Measurements from ENCODE around the gene ZCCHC7.
"Not testable (repeated sequence)": the region's sequence is repeated elsewhere in the genome, so short reads cannot be mapped to it uniquely, and the experiment has no call there.

Gene ZCCHC7

DNA sequence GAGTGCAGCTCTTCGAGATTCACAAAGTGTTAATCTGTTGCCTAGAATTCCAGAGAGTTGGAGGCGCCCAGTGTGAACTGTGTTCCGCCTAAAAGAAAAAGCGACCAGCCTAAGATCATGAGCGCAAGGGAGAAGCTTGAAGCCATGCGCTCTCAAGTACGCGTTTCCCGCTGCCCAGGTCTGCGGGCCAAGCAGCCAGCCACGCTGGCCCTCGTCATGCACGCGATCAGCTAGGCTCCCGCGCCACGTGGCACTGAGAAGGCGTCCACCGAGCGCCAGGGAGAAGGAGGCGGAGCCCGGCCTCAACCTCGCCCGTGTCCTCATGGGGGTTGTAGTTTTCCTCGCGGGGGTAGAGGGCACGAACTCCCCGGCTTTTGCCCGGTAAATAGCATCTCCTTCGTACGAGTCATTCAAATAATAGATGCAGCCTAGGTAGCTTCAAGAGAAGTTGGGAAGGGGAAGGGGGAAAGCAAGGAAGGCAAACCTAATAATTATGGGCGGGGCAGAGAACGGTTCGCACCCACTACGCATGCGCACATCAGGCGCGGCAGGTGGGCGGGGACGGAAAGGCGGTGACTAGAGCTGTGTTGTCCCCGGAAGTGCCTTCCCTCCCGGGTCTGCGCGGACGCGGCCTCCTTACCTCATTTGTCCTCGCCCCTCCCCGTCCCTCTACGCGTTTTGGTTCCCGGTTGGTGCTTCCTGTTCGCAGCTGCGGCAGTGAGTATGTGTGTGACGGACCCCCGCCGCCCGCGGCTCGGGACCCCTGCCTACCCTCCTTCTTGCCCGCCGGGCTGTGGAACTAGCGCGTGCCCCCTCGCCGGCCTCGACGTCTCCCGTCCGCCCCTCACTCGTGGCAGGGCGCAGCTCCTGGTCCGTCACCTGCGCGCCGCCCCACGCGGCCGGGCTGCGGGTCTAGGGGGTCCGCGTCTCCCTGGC lies at the start of gene ZCCHC7:
ZCCHC7 (plus strand) TSS at position 668 of the 936 bp plus-strand sequence.
- peak; percentile 95 for ATAC-seq (ENCODE audit: insufficient read depth, low read depth)
- TF ChIP-seq, protein P1, sequence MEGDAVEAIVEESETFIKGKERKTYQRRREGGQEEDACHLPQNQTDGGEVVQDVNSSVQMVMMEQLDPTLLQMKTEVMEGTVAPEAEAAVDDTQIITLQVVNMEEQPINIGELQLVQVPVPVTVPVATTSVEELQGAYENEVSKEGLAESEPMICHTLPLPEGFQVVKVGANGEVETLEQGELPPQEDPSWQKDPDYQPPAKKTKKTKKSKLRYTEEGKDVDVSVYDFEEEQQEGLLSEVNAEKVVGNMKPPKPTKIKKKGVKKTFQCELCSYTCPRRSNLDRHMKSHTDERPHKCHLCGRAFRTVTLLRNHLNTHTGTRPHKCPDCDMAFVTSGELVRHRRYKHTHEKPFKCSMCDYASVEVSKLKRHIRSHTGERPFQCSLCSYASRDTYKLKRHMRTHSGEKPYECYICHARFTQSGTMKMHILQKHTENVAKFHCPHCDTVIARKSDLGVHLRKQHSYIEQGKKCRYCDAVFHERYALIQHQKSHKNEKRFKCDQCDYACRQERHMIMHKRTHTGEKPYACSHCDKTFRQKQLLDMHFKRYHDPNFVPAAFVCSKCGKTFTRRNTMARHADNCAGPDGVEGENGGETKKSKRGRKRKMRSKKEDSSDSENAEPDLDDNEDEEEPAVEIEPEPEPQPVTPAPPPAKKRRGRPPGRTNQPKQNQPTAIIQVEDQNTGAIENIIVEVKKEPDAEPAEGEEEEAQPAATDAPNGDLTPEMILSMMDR (IDR thresholded peaks at IDR 0.05; ENCODE audit: borderline replicate concordance, extremely low read depth, low read length, poor library complexity, severe bottlenecking): no peak
- TF ChIP-seq EZH2 (IDR thresholded peaks at IDR 0.05; ENCODE audit: borderline replicate concordance, low read depth, low read length, severe bottlenecking): no peak
- H3K27me3 ChIP-seq (ENCODE audit: insufficient read depth, low read length, poor library complexity): no peaks in the 10 kb centered on the region

DNA sequence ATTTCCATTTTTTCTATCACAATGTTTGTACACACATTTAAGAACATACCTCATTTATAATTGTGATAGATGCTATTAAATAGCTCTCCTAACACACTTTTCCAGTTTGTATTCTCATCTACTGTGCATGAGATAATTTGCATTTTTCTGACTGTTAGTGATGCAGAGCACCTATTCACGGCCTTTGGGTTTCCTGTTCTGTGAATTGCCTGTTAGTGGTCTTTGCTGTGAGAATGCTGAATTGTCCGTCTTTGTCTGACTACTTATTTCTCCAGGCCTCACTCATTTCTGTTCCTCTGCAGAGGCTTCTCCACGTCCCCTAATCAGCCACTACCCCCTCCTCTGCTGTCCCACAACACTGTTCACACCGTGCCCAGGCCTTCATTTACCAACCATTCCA lies 45.6 kb upstream of the ZCCHC7 start:
- H3K4me1 ChIP-seq (ENCODE audit: insufficient read depth, low read length): peaks cover 10% of the 10 kb centered on the region

More for the DNA sequence above, at the start of gene ZCCHC7:
- Histone ChIP-seq H4K20me1 (ENCODE audit: insufficient read depth, low read length) (peaks cover 4% of the 10 kb centered on the region; the same call in 1 of the 2 replicates), H3K9me3 (ENCODE audit: insufficient read depth, low read length, severe bottlenecking) (no peaks in the 10 kb centered on the region), H3K27ac (ENCODE audit: low read length) (peak within 1 kb of the TSS; percentile 94), H3K9ac (ENCODE audit: low read depth, low read length) (peak within 1 kb of the TSS; percentile 84), H2AFZ (ENCODE audit: low read depth, low read length) (peak within 1 kb of the TSS; percentile 94), H3K4me2 (ENCODE audit: insufficient read depth, low read length) (peak within 1 kb of the TSS; percentile 70), H3K79me2 (ENCODE audit: insufficient read depth, low read length) (peaks cover 52% of the 10 kb centered on the region), H3K4me3 (ENCODE audit: low read depth in 1 of 2, low read length in 2 of 2) (peak within 1 kb of the TSS; percentile 75 to 93), H3K36me3 (ENCODE audit: insufficient read depth, low read length) (no peaks in the 10 kb centered on the region), H3K4me1 (ENCODE audit: insufficient read depth, low read length) (peaks cover 32% of the 10 kb centered on the region)
- DNase-seq: peak; percentile 95

DNA sequence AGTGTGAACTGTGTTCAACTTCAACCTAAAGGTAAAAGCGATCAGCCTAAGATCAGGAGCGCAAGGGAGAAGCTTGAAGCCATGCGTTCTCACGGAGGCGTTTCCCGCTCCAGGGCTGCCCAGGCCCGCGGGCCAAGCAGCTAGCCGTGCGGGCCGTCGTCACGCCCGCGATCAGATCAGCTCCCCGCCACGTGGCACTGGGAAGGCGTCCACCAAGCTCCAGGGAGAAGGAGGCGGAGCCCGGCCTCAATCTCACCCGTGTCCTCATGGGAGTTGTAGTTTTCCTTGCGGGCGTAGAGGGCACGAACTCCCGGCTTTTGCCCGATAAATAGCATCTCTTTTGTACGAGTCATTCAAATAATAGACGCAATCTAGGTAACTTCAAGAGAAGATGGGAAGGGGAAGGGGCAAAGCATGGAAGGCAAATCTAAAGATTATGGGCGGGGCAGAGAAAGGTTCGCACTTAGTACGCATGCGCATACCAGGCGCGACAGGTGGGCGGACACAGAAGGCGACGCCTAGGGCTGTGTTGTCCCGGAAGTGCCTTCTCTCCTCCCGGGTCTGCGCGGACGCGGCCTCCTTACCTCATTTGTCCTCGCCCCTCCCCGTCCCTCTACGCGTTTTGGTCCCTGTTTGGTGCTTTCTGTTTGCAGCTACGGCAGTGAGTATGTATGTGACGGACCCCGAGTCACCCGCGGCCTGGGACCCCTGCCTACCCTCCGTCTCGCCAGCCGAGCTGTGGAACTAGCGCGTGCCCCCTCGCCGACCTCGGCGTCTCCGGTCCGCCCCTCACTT lies 40.8 kb upstream of the ZCCHC7 start:
- DNase-seq (peak; percentile 93), ATAC-seq (ENCODE audit: insufficient read depth, low read depth) (peak; percentile 95)
- peak overlapping the region; percentile 80 for H3K27ac ChIP-seq (ENCODE audit: low read length)
- H3K4me1 ChIP-seq (ENCODE audit: insufficient read depth, low read length): peaks cover 29% of the 10 kb centered on the region
- H3K79me2 ChIP-seq (ENCODE audit: insufficient read depth, low read length): peaks cover 44% of the 10 kb centered on the region
- peak overlapping the region; percentile 56 to 76; a peak in 3 of 4 replicates for H3K4me3 ChIP-seq (ENCODE audit: low read depth in 1 of 2, low read length in 2 of 2)
- H4K20me1 ChIP-seq (ENCODE audit: insufficient read depth, low read length): no peaks in the 10 kb centered on the region; the same call in 1 of the 2 replicates
- peak overlapping the region; percentile 79 for H3K9ac ChIP-seq (ENCODE audit: low read depth, low read length)
- peak overlapping the region; percentile 93 for H2AFZ ChIP-seq (ENCODE audit: low read depth, low read length)
- H3K9me3 ChIP-seq (ENCODE audit: insufficient read depth, low read length, severe bottlenecking): no peaks in the 10 kb centered on the region
- peak overlapping the region; percentile 65 for H3K4me2 ChIP-seq (ENCODE audit: insufficient read depth, low read length)
- TF ChIP-seq, protein P1 (IDR thresholded peaks at IDR 0.05; ENCODE audit: borderline replicate concordance, extremely low read depth, low read length, poor library complexity, severe bottlenecking): no peak
- no peak for TF ChIP-seq EZH2 (IDR thresholded peaks at IDR 0.05; ENCODE audit: borderline replicate concordance, low read depth, low read length, severe bottlenecking)
- H3K27me3 ChIP-seq (ENCODE audit: insufficient read depth, low read length, poor library complexity): no peaks in the 10 kb centered on the region
- H3K36me3 ChIP-seq (ENCODE audit: insufficient read depth, low read length): no peaks in the 10 kb centered on the region

More for the DNA sequence above, 45.6 kb upstream of the ZCCHC7 start:
- ATAC-seq (ENCODE audit: insufficient read depth, low read depth); DNase-seq; H3K4me2 ChIP-seq (ENCODE audit: insufficient read depth, low read length); H3K9me3 ChIP-seq (ENCODE audit: insufficient read depth, low read length, severe bottlenecking); H2AFZ ChIP-seq (ENCODE audit: low read depth, low read length); H3K4me3 ChIP-seq (ENCODE audit: low read depth in 1 of 2, low read length in 2 of 2); H4K20me1 ChIP-seq (ENCODE audit: insufficient read depth, low read length); H3K27me3 ChIP-seq (ENCODE audit: insufficient read depth, low read length, poor library complexity); H3K27ac ChIP-seq (ENCODE audit: low read length); H3K36me3 ChIP-seq (ENCODE audit: insufficient read depth, low read length); H3K9ac ChIP-seq (ENCODE audit: low read depth, low read length); H3K79me2 ChIP-seq (ENCODE audit: insufficient read depth, low read length): not testable (repeated sequence)

DNA sequence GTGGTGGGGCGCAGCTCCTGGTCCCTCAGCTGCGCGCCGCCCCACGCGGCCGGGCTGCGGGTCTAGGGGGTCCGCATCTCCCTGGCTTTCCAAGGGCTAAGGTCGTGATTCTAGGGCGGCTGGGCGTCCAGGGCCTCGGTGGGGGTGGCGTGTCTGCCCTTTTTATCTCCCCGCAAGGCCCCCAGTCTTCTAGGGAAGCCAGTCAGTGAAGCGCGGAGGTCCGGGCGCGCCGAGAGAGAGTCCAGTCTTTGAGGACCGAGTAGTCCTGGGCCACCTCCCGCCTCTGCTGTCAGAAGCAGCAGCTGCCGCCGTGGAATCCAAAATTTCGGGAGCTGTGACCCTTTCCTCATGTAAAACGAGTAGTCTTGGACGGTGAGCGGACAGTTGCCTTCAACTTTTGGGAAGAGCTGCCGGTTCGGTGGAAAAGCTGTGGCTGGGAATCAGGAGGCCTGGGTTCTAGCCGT lies 40.2 kb upstream of the ZCCHC7 start:
- H3K36me3 ChIP-seq (ENCODE audit: insufficient read depth, low read length); H3K9me3 ChIP-seq (ENCODE audit: insufficient read depth, low read length, severe bottlenecking); H4K20me1 ChIP-seq (ENCODE audit: insufficient read depth, low read length); H3K27me3 ChIP-seq (ENCODE audit: insufficient read depth, low read length, poor library complexity); ATAC-seq (ENCODE audit: insufficient read depth, low read depth); DNase-seq: not testable (repeated sequence)
- H3K4me3 ChIP-seq (ENCODE audit: low read depth in 1 of 2, low read length in 2 of 2): peak overlapping the region; percentile 56 to 76; a peak in 3 of 4 replicates
- H3K27ac ChIP-seq (ENCODE audit: low read length): peak overlapping the region; percentile 80
- peaks cover 29% of the 10 kb centered on the region for H3K4me1 ChIP-seq (ENCODE audit: insufficient read depth, low read length)
- peak overlapping the region; percentile 93 for H2AFZ ChIP-seq (ENCODE audit: low read depth, low read length)
- H3K79me2 ChIP-seq (ENCODE audit: insufficient read depth, low read length): peaks cover 48% of the 10 kb centered on the region
- peak overlapping the region; percentile 79 for H3K9ac ChIP-seq (ENCODE audit: low read depth, low read length)
- H3K4me2 ChIP-seq (ENCODE audit: insufficient read depth, low read length): peak overlapping the region; percentile 65

DNA sequence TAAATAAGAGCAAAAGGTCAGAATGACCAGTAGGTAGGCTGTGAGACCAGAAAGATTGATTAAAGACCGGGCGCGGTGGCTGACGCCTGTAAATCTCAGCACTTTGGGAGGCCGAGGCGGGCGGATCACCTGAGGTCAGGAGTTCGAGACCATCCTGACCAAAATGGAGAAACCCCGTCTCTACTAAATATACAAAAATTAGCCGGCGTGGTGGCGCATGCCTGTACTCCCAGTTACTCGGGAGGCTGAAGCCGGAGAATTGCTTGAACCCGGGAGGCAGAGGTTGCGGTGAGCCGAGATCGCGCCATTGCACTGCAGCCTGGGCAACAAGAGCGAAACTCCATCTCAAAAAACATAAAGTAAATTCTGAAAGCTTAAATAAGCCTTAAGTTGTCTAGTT lies 38.9 kb upstream of the ZCCHC7 start:
- H3K4me2 ChIP-seq (ENCODE audit: insufficient read depth, low read length): peak overlapping the region; percentile 65
- H3K36me3 ChIP-seq (ENCODE audit: insufficient read depth, low read length); H3K27me3 ChIP-seq (ENCODE audit: insufficient read depth, low read length, poor library complexity); H4K20me1 ChIP-seq (ENCODE audit: insufficient read depth, low read length); H2AFZ ChIP-seq (ENCODE audit: low read depth, low read length); H3K27ac ChIP-seq (ENCODE audit: low read length); ATAC-seq (ENCODE audit: insufficient read depth, low read depth); H3K9me3 ChIP-seq (ENCODE audit: insufficient read depth, low read length, severe bottlenecking); DNase-seq: not testable (repeated sequence)
- peaks cover 55% of the 10 kb centered on the region for H3K79me2 ChIP-seq (ENCODE audit: insufficient read depth, low read length)
- H3K9ac ChIP-seq (ENCODE audit: low read depth, low read length): peak overlapping the region; percentile 79; the same call in 1 of the 2 replicates
- H3K4me3 ChIP-seq (ENCODE audit: low read depth in 1 of 2, low read length in 2 of 2): peak overlapping the region in 1 of 2 experiments; percentile 76; a peak in 1 of 4 replicates
- peaks cover 29% of the 10 kb centered on the region for H3K4me1 ChIP-seq (ENCODE audit: insufficient read depth, low read length)

Data from DND-41 (cell line).